OCI-M2 (cell line): ENCODE data around the gene ADGRL3.
"Not testable (repeated sequence)": the region's sequence is repeated elsewhere in the genome, so short reads cannot be mapped to it uniquely, and the experiment has no call there.

Experiments
- DNase-seq: peaks from one replicate; lab custom pipeline; 2025; ENCODE audit not compliant: unreplicated experiment; lab: John Stamatoyannopoulos, UW

ADGRL3 gene

DNA sequence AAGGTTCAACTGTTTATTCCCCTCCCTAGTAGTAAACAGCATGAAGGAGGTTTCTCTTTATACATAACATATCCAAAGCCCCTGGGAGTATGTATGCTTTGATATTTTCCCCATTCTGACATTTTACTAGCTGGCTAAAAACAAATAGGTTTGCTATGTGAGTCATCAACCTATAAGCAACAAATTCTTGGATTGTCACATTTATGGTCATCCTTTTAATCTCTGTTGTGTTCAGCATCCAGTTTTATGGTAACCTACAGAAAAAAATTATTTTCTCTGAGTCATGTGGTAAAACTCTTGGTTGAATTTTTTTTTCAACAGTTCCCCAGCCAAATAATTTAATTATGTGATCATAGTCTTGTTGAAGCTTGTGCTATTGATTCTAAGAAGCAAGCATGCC lies 734.1 kb downstream of the ADGRL3 start:
- no peak for DNase-seq

GRCh38 chr4:61938250-61938846 lies 738.2 kb downstream of the ADGRL3 start:
- no peak for DNase-seq

GRCh38 chr4:61950625-61951024 lies 750.5 kb downstream of the ADGRL3 start:
- no peak for DNase-seq

GRCh38 chr4:61953386-61953785 lies 753.3 kb downstream of the ADGRL3 start:
- no peak for DNase-seq

DNA sequence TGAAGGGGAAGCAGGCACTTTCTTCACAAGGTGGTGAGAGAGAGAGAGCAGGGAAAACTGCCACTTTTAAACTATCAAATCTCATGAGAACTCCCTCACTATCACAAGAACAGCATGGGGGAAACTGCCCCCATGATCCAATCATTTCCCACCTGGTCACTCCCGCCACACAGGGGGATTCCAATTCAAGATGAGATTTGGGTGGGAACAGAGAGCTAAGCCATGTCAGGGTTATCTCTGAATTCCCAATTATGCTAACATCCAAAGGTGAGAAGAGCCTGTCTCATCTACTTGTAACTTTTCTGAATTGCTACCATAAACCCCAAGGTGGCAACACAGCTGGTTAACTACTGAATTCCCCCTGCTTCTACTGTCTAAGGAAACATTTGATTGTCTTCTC lies 758.5 kb downstream of the ADGRL3 start:
- no peak for DNase-seq

DNA sequence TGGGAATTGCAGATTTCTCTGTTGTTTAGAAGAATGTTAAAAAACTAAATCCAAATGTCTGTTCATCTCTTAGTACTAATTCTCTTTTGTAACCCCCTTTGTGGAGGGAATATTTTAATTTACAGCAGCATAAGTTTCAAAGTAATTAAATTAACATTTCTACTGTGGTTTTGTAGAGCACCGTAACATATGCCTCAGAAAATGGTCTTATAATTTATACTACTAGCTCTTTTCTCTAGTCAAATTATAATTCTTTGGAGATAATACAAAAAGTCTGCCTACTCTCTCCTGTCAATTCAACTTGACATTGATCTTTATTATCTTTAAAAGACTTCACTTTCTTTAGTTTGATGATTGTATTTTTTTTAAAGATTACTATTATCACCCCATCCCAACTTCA lies 759.0 kb downstream of the ADGRL3 start:
- no peak for DNase-seq

DNA sequence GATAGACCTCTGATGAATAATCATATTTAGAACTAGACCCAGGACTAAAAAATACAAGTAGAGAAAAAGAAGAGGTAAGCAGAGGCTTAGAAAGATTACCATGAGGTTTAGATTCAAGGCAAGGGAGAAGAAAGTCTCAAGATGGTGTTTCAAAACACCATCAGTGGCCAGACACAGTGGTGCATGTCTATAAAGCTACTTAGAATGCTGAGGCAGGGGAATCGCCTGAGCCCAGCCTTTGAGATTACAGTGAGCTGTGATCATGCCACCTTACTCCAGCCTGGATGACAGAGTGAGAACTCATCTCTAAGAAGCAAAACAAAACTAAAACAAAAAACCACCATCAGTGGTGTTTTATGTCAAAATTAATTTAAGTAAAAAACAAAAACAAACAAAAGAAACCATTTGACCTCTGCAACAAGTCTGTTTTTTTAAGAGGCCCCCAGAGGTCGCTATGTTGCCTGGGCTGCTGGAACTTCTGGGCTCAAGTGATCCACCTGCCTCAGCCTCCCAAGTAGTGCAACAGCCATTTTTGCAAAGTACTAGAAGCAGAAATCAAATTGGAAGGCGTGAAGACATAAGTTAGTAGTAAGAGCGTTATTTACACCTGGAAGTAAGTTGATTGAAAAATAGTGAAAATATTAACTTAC lies 784.3 kb downstream of the ADGRL3 start:
- no peak for DNase-seq

DNA sequence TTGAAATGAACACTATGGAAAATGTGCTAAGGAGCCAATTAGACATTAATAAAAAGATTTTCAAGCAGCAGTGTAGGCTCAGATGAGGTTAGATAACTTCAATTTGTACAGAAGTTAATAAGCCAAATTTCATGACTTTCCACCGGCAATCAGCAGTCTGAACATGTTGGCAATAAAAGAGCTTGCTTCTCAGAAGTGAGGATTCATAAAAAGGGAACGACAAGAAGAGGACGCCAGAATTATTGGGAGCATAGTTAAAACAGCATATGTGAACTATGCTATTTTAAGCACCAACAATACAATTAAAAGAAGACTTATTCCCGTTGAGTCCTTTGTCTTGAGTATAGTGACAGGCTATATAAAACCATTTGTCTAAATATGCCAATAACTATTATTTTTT lies 785.3 kb downstream of the ADGRL3 start:
- no peak for DNase-seq

DNA sequence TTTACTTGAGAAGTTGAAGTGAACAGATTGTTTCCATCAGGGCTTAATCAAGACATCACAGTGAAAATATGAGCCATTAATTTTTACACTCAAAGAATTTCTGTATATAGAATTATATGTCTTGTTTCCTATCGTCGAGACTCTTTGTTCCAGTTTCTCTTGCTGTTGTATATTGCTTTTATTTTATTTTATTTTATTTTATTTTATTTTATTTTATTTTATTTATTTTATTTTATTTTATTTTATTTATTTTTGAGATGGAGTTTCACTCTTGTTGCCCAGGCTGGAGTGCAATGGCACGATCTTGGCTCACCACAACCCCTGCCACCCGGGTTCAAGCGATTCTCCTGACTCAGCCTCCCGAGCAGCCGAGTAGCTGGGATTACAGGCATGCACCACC lies 786.8 kb downstream of the ADGRL3 start:
- DNase-seq, result not testable (repeated sequence)

DNA sequence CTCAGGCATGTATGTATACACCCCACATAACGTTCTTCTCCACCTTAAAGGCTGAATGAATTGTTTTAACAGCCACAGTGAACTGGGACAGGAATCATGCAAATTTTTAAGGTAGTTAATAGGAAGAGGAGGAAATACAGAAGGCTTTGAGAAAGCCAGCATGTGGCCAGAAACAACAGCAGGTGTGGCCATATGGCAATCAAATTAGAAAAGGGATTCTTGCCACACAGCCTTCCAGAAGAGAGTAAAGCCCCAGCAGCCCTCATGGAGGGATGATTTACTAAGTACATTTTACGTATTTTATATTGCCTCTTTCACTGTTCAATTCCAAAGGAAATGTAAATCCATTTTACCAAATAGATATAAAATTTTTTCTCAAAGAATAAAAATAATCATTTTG lies 792.2 kb downstream of the ADGRL3 start:
- DNase-seq, result no peak

DNA sequence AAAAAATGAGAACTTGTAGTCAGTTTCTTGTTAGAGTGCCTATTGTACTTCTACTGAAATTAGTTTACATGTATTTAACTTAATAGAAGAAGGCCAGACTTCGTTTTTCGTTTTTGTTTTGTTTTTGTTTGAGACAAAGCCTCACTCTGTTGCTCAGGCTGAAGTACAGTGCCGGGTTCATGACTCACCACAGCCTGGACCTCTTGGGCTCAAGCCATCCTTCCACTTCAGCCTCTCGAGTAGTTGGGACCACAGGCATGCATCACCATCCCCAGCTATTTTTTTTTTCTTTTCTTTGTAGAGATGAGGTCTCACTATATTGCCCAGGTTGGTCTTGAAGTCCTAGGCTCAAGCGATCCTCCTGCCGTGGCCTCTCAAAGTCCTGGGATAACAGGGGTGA lies 793.9 kb downstream of the ADGRL3 start:
- DNase-seq, result no peak

DNA sequence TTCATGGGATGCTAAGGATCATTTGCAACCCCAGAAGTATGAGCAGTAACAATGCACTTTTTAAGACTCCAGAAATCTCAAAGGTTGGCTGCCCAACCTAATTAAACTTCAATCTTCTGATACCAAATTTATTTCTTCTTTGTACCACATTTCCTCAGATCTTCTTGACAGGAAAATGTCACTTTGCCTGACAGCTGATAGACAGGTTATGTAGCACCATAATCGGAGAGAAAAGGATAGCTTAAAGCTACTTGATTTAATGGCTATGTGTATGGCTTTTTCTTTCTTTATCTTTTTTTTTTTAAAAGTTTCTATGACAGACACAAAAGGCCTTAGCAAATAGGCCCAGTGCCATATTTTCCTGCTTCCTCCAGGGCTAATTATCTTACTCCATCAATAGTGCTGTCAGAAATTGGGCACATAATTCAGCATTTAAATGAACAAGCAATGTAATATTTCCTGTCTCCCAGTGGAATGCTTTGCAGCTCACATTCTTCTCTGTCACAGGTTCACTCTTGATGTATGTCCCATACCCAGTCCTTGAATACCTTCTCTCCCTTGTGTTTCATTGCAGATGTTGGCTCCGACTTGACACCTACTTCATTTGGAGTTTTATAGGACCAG lies 795.7 kb downstream of the ADGRL3 start:
- DNase-seq, result no peak

GRCh38 chr4:61996943-61997342 lies 796.8 kb downstream of the ADGRL3 start:
- no peak for DNase-seq

- no peak for DNase-seq
Observed at GRCh38 chr4:61997831-61998230, 797.7 kb downstream of the ADGRL3 start.

DNA sequence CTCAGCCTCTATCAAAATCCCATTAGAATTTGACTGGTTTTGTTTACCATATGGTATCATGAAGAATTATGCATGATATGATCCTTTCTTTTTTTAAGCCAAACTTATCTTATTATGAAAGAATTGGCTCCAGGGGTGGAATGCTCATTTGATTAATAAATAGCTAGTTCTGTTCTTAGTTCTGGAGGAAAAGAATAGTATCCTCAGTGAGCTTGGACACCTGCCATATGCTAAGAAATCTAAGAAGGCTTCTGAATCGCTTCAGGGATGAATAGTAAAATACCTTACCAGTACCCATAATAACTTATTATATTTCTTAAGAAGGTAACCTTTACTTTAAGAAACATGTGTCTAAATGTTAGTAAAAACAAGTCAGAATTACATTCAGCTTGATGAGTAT lies 803.6 kb downstream of the ADGRL3 start:
- no peak for DNase-seq

- no peak for DNase-seq
Observed at GRCh38 chr4:62004881-62005280, 804.8 kb downstream of the ADGRL3 start.

DNA sequence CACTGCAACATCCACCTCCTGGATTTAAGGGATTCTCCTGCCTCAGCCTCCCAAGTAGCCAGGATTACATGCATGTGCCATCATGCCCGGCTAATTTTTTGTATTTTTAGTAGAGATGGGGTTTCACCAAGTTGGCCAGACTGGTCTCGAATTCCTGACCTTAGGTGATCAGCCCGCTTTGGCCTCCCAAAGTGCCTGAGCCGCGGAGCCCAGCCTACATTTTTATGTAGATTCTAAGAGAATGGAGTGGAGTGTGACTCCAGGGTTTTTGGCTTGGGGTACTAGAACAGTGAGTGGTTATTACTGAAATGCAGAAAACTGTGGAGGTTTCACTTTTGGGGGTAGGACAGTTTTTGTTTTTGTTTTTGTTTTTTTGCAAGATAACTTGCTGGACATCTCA lies 806.0 kb downstream of the ADGRL3 start:
- no peak for DNase-seq

- DNase-seq, result no peak
Observed at GRCh38 chr4:62015043-62015739, 815.1 kb downstream of the ADGRL3 start.

DNA sequence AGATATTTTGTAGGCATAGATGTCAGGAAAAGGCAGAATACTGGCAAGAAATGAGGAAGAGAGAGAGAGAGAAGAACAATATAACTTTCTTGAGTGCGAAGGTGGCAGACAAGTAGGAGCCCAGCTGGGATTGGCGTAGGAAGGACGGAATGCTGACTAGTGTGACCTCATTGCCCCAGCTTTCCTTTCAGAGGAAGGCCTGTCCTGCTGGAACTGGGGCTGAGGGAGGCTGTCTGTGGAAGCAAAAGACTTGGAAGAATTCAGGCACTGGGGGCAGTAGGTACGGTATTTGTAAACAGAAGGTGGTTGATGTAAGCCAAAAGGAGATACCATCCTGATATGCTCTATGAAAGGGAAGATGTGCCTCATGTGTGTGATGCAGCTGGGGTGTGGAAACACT lies 818.4 kb downstream of the ADGRL3 start:
- DNase-seq, result no peak

GRCh38 chr4:62023633-62024032 lies 823.5 kb downstream of the ADGRL3 start:
- DNase-seq, result no peak

DNA sequence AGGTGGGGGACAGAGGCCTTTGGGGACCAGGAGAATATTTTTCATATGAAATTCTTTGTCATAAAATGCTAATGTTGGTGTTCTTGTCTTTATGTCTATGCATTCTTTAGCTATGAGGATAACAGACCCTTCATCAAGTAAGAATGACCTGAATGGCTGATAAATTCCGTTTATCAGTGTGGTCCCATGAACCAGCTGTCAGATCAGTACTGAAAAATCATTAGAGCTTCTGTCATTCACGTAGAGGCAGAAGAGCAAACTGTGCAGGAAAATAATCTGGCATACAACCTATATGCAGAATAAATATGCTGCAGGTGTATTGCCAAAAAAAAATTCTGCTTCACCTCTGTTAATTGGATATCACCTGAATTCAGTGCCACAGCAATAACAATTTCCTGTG lies 828.6 kb downstream of the ADGRL3 start:
- DNase-seq, result no peak

DNA sequence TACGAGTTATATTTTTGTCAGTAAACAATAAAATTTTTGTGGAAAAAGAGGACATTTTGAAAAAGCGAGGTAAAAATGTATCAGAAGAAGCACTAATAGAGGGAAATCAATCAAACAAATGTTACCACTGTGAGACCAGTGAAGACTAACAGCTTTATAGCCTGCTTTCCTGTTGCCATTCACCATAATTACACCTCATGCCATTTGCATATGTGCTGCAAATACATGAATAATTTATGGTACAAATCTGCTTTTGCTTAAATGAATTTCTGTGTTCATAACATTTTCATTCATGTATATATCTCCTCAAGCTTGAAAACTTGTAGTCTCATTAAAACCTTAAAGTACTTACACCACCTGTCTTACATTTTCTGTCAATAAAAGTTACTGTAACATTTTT lies 830.8 kb downstream of the ADGRL3 start:
- no peak for DNase-seq
